Measurements from ENCODE around the gene CFAP61. TPM values are rescaled to one million over a fixed set of nuclear protein-coding genes. Genes with fewer than 3 reads are reported as not detected.

The CFAP61 gene
- total RNA-seq, 4 donors from 2014 or later, result 17.1 to 94.8 (median 41.4) TPM

DNA sequence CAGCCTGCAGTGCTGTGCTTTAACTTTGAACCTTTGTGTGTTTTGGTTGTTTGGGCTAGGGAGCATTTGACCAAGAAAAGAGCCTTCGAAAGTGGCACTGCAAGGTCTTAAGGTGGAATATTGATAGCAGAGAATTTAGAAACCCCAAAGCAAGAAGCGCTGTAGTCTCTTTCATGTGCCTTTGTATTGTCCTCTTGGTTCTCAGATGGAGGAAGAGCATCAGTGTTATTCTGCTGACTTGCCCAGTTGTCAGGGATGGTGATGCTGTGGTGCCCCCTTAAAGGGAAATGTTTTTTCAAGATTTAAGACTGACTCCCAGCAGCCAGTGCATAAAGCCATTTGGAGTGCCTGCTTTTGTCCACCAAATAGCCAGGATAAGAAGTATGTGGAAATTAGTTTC, 212.9 kb downstream of the CFAP61 start:
- Histone ChIP-seq H3K27ac (no peak overlapping the region), H3K4me3 (no peak overlapping the region), H3K36me3 (no peaks in the 10 kb centered on the region), H3K9me3 (no peaks in the 10 kb centered on the region), H3K4me1 (no peaks in the 10 kb centered on the region), H3K27me3 (no peaks in the 10 kb centered on the region)
- intact Hi-C loops (cut with DNase I; ENCODE audit: low total_unique reads), result no loop called here
- in situ Hi-C loops (cut with MboI; ENCODE audit: low sequenced_read_pairs in 4 of 4), result no loop called here
- no peak for DNase-seq
- no peak for ATAC-seq
- TF ChIP-seq POLR2A (IDR thresholded peaks at IDR 0.05) (no peak), CTCF (IDR thresholded peaks at IDR 0.05 in 4 of 5, conservative IDR thresholded peaks at IDR 0.05 in 1 of 5) (no peak)

GRCh38 chr20:20266552-20266951, 214.2 kb downstream of the CFAP61 start:
- no peaks in the 10 kb centered on the region for H3K9me3 ChIP-seq
- H3K36me3 ChIP-seq, result no peaks in the 10 kb centered on the region
- intact Hi-C loops (cut with DNase I; ENCODE audit: low total_unique reads) (no loop called here), in situ Hi-C loops (cut with MboI; ENCODE audit: low sequenced_read_pairs in 4 of 4) (no loop called here)
- H3K4me3 ChIP-seq, result no peak overlapping the region
- no peaks in the 10 kb centered on the region for H3K27me3 ChIP-seq
- DNase-seq, result no peak
- H3K4me1 ChIP-seq, result no peaks in the 10 kb centered on the region
- H3K27ac ChIP-seq, result no peak overlapping the region
- no peak for TF ChIP-seq CTCF (IDR thresholded peaks at IDR 0.05 in 4 of 5, conservative IDR thresholded peaks at IDR 0.05 in 1 of 5)
- no peak for TF ChIP-seq POLR2A (IDR thresholded peaks at IDR 0.05)
- ATAC-seq, result no peak

DNA sequence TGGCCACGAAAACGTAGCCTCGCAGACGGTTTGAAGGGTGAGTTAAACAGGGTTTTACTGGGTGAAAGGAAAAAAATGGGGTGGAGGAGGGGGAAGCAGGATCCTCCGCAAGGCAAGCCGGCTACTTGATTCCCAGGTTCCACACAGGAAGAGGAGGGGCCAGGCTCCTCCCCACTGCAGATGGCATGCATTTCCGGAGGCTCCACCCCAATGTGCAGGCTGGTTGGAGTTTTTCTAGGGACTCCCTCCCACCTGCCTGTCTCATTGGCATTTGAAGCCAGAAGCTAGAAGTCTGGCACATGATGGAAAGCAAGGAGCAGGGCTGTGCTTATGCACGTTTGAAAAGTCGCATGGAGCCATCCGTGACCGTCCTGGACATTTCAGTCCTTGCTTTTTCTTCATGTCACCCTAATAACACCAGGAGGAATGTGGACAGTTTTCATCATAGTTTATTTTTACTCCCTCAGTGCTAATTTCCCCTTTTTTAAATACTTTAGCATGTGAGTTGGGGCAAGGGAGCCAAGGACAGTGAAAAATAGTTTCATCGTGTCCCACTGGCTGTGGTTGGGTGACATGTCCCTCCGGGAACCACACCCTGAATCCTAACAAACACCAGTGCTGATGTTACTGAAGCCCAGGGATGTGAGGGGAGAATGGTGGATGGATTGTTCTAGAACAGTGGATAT, 215.5 kb downstream of the CFAP61 start:
- H3K4me3 ChIP-seq, result no peak overlapping the region
- no peaks in the 10 kb centered on the region for H3K4me1 ChIP-seq
- in situ Hi-C loops (cut with MboI; ENCODE audit: low sequenced_read_pairs in 4 of 4) (no loop called here), intact Hi-C loops (cut with DNase I; ENCODE audit: low total_unique reads) (no loop called here)
- no peak overlapping the region for H3K27ac ChIP-seq
- H3K27me3 ChIP-seq, result no peaks in the 10 kb centered on the region
- TF ChIP-seq CTCF (IDR thresholded peaks at IDR 0.05 in 4 of 5, conservative IDR thresholded peaks at IDR 0.05 in 1 of 5) (no peak), POLR2A (IDR thresholded peaks at IDR 0.05) (no peak)
- DNase-seq (peak in 1 of 2 donors; percentile 32), ATAC-seq (peak in 1 of 2 donors; percentile 21)
- no peaks in the 10 kb centered on the region for H3K36me3 ChIP-seq
- H3K9me3 ChIP-seq, result no peaks in the 10 kb centered on the region

DNA sequence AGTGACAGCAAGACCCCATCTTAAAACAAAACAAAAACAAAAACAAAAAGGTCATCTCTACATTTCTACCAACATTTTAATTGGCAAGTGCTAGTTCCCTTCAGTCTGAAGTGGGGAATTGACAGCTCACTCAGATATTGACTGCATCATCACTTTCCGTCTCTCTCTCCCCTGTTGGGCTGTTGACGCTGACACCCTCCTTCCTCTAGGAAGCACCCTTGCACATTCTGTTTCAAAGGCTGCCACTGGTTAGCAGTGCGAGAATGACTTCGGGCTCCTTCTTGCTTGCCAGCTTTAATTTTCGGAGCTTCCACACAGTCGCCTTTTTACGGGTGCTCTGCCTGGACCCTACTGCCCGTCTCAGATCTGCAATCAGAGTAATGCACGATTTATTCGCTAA, 218.9 kb downstream of the CFAP61 start:
- Histone ChIP-seq H3K27me3 (no peaks in the 10 kb centered on the region), H3K4me1 (no peaks in the 10 kb centered on the region), H3K36me3 (no peaks in the 10 kb centered on the region), H3K4me3 (no peak overlapping the region), H3K27ac (no peak overlapping the region), H3K9me3 (no peaks in the 10 kb centered on the region)
- in situ Hi-C loops (cut with MboI; ENCODE audit: low sequenced_read_pairs in 4 of 4), result no loop called here
- DNase-seq, result no peak
- TF ChIP-seq CTCF (IDR thresholded peaks at IDR 0.05 in 4 of 5, conservative IDR thresholded peaks at IDR 0.05 in 1 of 5) (no peak), POLR2A (IDR thresholded peaks at IDR 0.05) (no peak)
- ATAC-seq, result no peak
- intact Hi-C loops (cut with DNase I; ENCODE audit: low total_unique reads), result no loop called here

GRCh38 chr20:20272686-20273085, 220.4 kb downstream of the CFAP61 start:
- H3K4me3 ChIP-seq, result no peak overlapping the region
- DNase-seq, result no peak
- H3K9me3 ChIP-seq, result no peaks in the 10 kb centered on the region
- no peak for ATAC-seq
- peaks cover 3 to 4% of the 10 kb centered on the region in 2 donors for H3K4me1 ChIP-seq
- no peaks in the 10 kb centered on the region for H3K27me3 ChIP-seq
- peaks cover 0 to 8% of the 10 kb centered on the region in 2 donors for H3K36me3 ChIP-seq
- TF ChIP-seq CTCF (IDR thresholded peaks at IDR 0.05 in 4 of 5, conservative IDR thresholded peaks at IDR 0.05 in 1 of 5) (no peak), POLR2A (IDR thresholded peaks at IDR 0.05) (no peak)
- in situ Hi-C loops (cut with MboI; ENCODE audit: low sequenced_read_pairs in 4 of 4) (no loop called here), intact Hi-C loops (cut with DNase I; ENCODE audit: low total_unique reads) (no loop called here)
- no peak overlapping the region for H3K27ac ChIP-seq
